Neural crest cell (in vitro differentiated cells): ENCODE measurements around the gene ALG3. TPM values are rescaled to one million over a fixed set of nuclear protein-coding genes. Genes with fewer than 3 reads are reported as not detected.
A peak's percentile ranks its signal among the peaks of the same experiment; 100 is the strongest.
"Not testable (repeated sequence)": the region's sequence is repeated elsewhere in the genome, so short reads cannot be mapped to it uniquely, and the experiment has no call there.

ENCODE experiments used
- DNase-seq: peaks from one replicate; pipeline ENCODE4 v3.0.0; 2021; ENCODE audit warnings: low read depth, mixed read lengths, low spot score
- H3K27ac Mint-ChIP-seq: one replicate; pipeline ENCODE4 v1.8.0; 2021; ENCODE audit warnings: mild to moderate bottlenecking, mixed read lengths; ENCODE audit not compliant: unreplicated experiment
- H3K27me3 Mint-ChIP-seq: 2 replicates; pipeline ENCODE4 v1.8.0; 2021; ENCODE audit warnings: low read depth, mild to moderate bottlenecking, mixed read lengths
- H3K36me3 Mint-ChIP-seq: 2 replicates; pipeline ENCODE4 v1.8.0; 2021; ENCODE audit warnings: low read depth, mild to moderate bottlenecking, mixed read lengths
- H3K4me1 Mint-ChIP-seq: 2 replicates; pipeline ENCODE4 v1.8.0; 2021; ENCODE audit warnings: mixed read lengths
- H3K4me3 Mint-ChIP-seq: one replicate; pipeline ENCODE4 v1.8.0; 2021; ENCODE audit warnings: mild to moderate bottlenecking, mixed read lengths
- H3K9me3 Mint-ChIP-seq: 2 replicates; pipeline ENCODE4 v1.8.0; 2021; ENCODE audit warnings: mixed read lengths
- CTCF ChIP-seq: fragments of 200-600 bp; sonication (generic); conservative IDR thresholded peaks from 2 replicates; pipeline ENCODE4 v1.5.0; 2021; ENCODE audit warnings: antibody characterized with exemption, mild to moderate bottlenecking
- total RNA-seq: library from RNA; stranded (reverse); gene quantifications from 2 replicates; pipeline ENCODE4 v1.2.1, GENCODE V29; 2021

The ALG3 gene
- total RNA-seq, 1 donor from 2014 or later = 32.0 TPM

GRCh38 chr3:184275961-184276910 is 27.5 kb upstream of the ALG3 start, which contains the start of gene ECE2:
ECE2 (plus strand) TSS chr3:184276022; CDS start chr3:184276154, 132 bp downstream.
- peaks cover 36% of the 10 kb centered on the region for H3K27me3 Mint-ChIP-seq
- H3K27ac Mint-ChIP-seq = peak within 1 kb of the TSS; percentile 37
- H3K4me1 Mint-ChIP-seq = no peaks in the 10 kb centered on the region
- TF ChIP-seq CTCF = no peak
- no peaks in the 10 kb centered on the region for H3K36me3 Mint-ChIP-seq
- no peaks in the 10 kb centered on the region for H3K9me3 Mint-ChIP-seq
- no peak within 1 kb of the TSS for H3K4me3 Mint-ChIP-seq
- no peak for DNase-seq

- no peaks in the 10 kb centered on the region for H3K4me1 Mint-ChIP-seq
- H3K4me3 Mint-ChIP-seq = no peak overlapping the region
Measured at GRCh38 chr3:184275381-184275701, 26.6 kb upstream of the ALG3 start.

GRCh38 chr3:184272269-184272668 is 23.5 kb upstream of the ALG3 start:
- H3K27me3 Mint-ChIP-seq = peaks cover 40% of the 10 kb centered on the region

More at GRCh38 chr3:184275381-184275701, 26.6 kb upstream of the ALG3 start:
- peaks cover 37% of the 10 kb centered on the region for H3K27me3 Mint-ChIP-seq
- H3K36me3 Mint-ChIP-seq = no peaks in the 10 kb centered on the region
- H3K9me3 Mint-ChIP-seq = no peaks in the 10 kb centered on the region
- TF ChIP-seq CTCF = no peak
- no peak for DNase-seq
- H3K27ac Mint-ChIP-seq = peak overlapping the region; percentile 37

GRCh38 chr3:184267249-184267648 is 18.5 kb upstream of the ALG3 start:
- H3K27ac Mint-ChIP-seq, H3K4me1 Mint-ChIP-seq, H3K9me3 Mint-ChIP-seq, DNase-seq, H3K4me3 Mint-ChIP-seq, H3K36me3 Mint-ChIP-seq: not testable (repeated sequence)
- peaks cover 67% of the 10 kb centered on the region for H3K27me3 Mint-ChIP-seq

More at GRCh38 chr3:184272269-184272668, 23.5 kb upstream of the ALG3 start:
- DNase-seq = no peak
- Mint-ChIP-seq H3K4me1 (no peaks in the 10 kb centered on the region), H3K4me3 (no peak overlapping the region), H3K9me3 (no peaks in the 10 kb centered on the region), H3K36me3 (no peaks in the 10 kb centered on the region), H3K27ac (no peak overlapping the region)
- TF ChIP-seq CTCF = no peak

DNA sequence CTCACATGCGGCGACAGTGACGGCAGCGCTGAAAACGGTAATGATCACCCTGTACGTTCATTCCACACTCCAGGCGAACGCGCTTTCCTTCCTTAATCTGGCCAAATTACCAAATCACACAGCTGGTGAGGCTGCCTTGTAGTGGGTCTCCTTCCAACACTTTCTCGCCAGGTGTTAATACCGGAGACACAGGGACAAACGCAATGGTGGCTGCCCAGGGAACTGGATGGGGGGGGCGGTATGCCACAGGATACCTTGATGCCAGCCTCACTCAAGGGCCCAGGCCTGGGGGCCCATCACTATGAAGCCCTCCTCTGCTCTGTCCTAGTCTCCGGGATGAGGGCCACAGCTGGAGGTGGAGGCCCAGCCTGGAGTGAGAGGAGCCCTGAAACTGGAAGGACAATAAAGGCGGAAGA is 14.0 kb upstream of the ALG3 start:
- TF ChIP-seq CTCF = no peak
- H3K27ac Mint-ChIP-seq = no peak overlapping the region
- H3K27me3 Mint-ChIP-seq = peaks cover 81% of the 10 kb centered on the region
- no peak for DNase-seq
- H3K4me3 Mint-ChIP-seq = peak overlapping the region; percentile 56
- no peaks in the 10 kb centered on the region for H3K9me3 Mint-ChIP-seq
- H3K4me1 Mint-ChIP-seq = peaks cover 18% of the 10 kb centered on the region
- H3K36me3 Mint-ChIP-seq = no peaks in the 10 kb centered on the region
